ENCODE data around the gene GNAI2. TPM values are rescaled to one million over a fixed set of nuclear protein-coding genes. Genes with fewer than 3 reads are reported as not detected.

GNAI2 gene
- total RNA-seq (100 to 1,000 TPM; 109 to 275 (median 202) TPM), polyA plus RNA-seq (100 to 1,000 TPM; 133 to 163 (median 157) TPM)
- long read RNA-seq, donor 1, transcript GNAI2-202 (9 exons, 2,464 nt) = major isoform, 26 of 66 reads
- long read RNA-seq, donor 1, partial matches to known transcripts = 39 of 66 reads
- long read RNA-seq, donor 1, other reads (novel, unspliced or antisense) = 0 of 66 reads
- long read RNA-seq, donor 2, transcript GNAI2-202 (9 exons, 2,464 nt) = major isoform, 31 of 32 reads
- long read RNA-seq, donor 2, partial matches to known transcripts = 0 of 32 reads
- long read RNA-seq, donor 2, other reads (novel, unspliced or antisense) = 0 of 32 reads
- long read RNA-seq, donor 3, transcript GNAI2-202 (9 exons, 2,464 nt) = major isoform, 19 of 20 reads
- long read RNA-seq, donor 3, partial matches to known transcripts = 0 of 20 reads
- long read RNA-seq, donor 3, other reads (novel, unspliced or antisense) = 0 of 20 reads
- long read RNA-seq, donor 4, partial matches to known transcripts = 5 of 10 reads
- long read RNA-seq, donor 4, other reads (novel, unspliced or antisense) = 1 of 10 reads
- long read RNA-seq, donor 5, transcript GNAI2-202 (9 exons, 2,464 nt) = major isoform, 361 of 407 reads
- long read RNA-seq, donor 5, partial matches to known transcripts = 20 of 407 reads
- long read RNA-seq, donor 5, other reads (novel, unspliced or antisense) = 24 of 407 reads
- long read RNA-seq, donor 6, partial matches to known transcripts = 7 of 18 reads
- long read RNA-seq, donor 6, other reads (novel, unspliced or antisense) = 11 of 18 reads
- long read RNA-seq, donor 7, transcript GNAI2-202 (9 exons, 2,464 nt) = major isoform, 25 of 53 reads
- long read RNA-seq, donor 7, partial matches to known transcripts = 25 of 53 reads
- long read RNA-seq, donor 7, other reads (novel, unspliced or antisense) = 0 of 53 reads
- long read RNA-seq, donor 8, transcript GNAI2-202 (9 exons, 2,464 nt) = major isoform, 55 of 90 reads
- long read RNA-seq, donor 8, partial matches to known transcripts = 34 of 90 reads
- long read RNA-seq, donor 8, other reads (novel, unspliced or antisense) = 0 of 90 reads
- long read RNA-seq, donor 9, transcript GNAI2-202 (9 exons, 2,464 nt) = major isoform, 19 of 20 reads
- long read RNA-seq, donor 9, partial matches to known transcripts = 0 of 20 reads
- long read RNA-seq, donor 9, other reads (novel, unspliced or antisense) = 0 of 20 reads
- long read RNA-seq, donor 10, transcript GNAI2-202 (9 exons, 2,464 nt) = major isoform, 20 of 57 reads
- long read RNA-seq, donor 10, partial matches to known transcripts = 35 of 57 reads
- long read RNA-seq, donor 10, other reads (novel, unspliced or antisense) = 0 of 57 reads

DNA sequence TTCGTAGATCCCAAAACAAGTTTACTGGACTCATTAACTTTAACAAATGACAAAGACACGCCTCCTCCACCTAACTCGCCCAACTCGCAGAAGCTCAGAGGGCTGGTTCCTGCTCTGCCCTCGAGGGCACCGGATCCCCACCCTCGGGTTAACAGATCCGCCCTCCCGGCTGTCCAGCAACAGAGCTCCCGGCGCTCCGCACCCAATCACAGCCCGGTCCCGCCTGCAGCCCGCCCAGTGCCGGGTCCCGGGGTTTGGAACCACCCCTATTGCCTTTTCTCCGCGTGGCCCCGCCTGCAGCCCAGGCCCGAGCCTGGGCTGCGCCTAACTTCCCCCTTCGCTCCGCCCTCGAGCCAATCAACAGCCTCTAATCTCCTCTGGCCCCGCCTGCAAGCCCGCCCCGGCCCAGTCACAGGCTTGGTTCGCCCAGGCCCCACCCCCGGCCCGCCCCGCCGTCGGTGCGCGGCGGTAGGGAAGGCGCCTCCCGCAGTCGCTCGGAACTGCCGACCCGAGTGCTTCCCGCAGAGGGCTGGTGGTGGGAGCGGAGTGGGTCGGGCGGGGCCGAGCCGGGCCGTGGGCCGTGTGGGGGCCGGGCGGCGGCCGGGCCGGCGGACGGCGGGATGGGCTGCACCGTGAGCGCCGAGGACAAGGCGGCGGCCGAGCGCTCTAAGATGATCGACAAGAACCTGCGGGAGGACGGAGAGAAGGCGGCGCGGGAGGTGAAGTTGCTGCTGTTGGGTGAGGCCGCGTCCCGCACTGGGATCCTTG is at the start of gene GNAI2:
Gene GNAI2 (plus strand): TSS at position 489 of the 768 bp plus-strand sequence. CDS start 132 bp downstream, at position 621.
- peak within 1 kb of the TSS; percentile 80 to 96 (median 86) for H3K27ac ChIP-seq
- WGBS, 4 donors = 0 to 1% (median 1%) methylated on average over 14 to 75 of the region's 75 CpGs
- H3K27me3 ChIP-seq = no peaks in the 10 kb centered on the region
- H3K4me1 ChIP-seq (replicated peaks in 1 of 2) = peaks cover 23 to 33% of the 10 kb centered on the region in 2 donors
- intact Hi-C loops (cut with DNase I) = no loop called here
- peak; percentile 91 to 95 for TF ChIP-seq POLR2A (IDR thresholded peaks at IDR 0.05)
- TF ChIP-seq, protein P1, sequence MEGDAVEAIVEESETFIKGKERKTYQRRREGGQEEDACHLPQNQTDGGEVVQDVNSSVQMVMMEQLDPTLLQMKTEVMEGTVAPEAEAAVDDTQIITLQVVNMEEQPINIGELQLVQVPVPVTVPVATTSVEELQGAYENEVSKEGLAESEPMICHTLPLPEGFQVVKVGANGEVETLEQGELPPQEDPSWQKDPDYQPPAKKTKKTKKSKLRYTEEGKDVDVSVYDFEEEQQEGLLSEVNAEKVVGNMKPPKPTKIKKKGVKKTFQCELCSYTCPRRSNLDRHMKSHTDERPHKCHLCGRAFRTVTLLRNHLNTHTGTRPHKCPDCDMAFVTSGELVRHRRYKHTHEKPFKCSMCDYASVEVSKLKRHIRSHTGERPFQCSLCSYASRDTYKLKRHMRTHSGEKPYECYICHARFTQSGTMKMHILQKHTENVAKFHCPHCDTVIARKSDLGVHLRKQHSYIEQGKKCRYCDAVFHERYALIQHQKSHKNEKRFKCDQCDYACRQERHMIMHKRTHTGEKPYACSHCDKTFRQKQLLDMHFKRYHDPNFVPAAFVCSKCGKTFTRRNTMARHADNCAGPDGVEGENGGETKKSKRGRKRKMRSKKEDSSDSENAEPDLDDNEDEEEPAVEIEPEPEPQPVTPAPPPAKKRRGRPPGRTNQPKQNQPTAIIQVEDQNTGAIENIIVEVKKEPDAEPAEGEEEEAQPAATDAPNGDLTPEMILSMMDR (IDR thresholded peaks at IDR 0.05) = no peak
- H3K36me3 ChIP-seq (replicated peaks in 1 of 2) = no peaks in the 10 kb centered on the region
- H3K4me3 ChIP-seq = peak within 1 kb of the TSS; percentile 49 to 84 (median 68)
- no peaks in the 10 kb centered on the region for H3K9me3 ChIP-seq (replicated peaks in 1 of 3)
- peak; percentile 98 to 99 (median 99) for DNase-seq

DNA sequence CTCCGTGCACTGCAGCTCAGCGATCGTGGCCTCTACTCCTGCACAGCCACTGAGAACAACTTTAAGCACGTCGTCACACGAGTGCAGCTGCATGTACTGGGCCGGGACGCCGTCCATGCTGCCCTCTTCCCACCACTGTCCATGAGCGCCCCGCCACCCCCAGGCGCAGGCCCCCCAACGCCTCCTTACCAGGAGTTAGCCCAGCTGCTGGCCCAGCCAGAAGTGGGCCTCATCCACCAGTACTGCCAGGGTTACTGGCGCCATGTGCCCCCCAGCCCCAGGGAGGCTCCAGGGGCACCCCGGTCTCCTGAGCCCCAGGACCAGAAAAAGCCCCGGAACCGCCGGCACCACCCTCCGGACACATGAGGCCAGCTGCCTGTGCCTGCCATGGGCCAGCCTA is 48.3 kb upstream of the GNAI2 start:
- intact Hi-C loops (cut with DNase I) = no loop called here
- Histone ChIP-seq H3K9me3 (replicated peaks in 1 of 3) (no peaks in the 10 kb centered on the region), H3K27ac (no peak overlapping the region), H3K4me3 (no peak overlapping the region), H3K4me1 (replicated peaks in 1 of 2) (no peaks in the 10 kb centered on the region), H3K36me3 (replicated peaks in 1 of 2) (no peaks in the 10 kb centered on the region), H3K27me3 (no peaks in the 10 kb centered on the region)
- TF ChIP-seq, protein P1 (IDR thresholded peaks at IDR 0.05) = no peak
- 88 to 97% (median 91%) methylated on average over 15 to 19 of the region's 19 CpGs for whole genome bisulfite sequencing, 4 donors
- no peak for DNase-seq

DNA sequence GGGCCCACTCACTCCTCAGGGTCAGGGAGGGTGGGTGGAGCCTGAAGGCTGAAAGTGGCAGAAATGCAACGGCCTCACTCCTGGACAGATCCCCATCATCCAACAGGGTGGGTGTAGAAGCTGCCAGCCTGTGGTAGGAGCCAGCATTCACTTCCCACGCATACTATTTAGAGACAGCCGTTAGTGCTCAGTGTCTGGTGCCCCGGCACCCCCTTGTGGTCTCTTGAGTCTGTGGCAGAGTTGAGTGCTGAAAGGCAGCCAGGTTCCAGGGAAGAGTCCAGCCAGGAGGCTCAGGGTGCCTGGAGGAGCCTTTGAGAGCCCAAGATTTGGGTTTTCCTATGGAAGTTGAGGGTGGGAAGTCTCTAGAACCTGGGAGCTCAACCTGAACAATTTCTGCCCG is 46.7 kb upstream of the GNAI2 start:
- Histone ChIP-seq H3K4me1 (replicated peaks in 1 of 2) (peaks cover 0 to 2% of the 10 kb centered on the region in 2 donors), H3K27me3 (peaks cover 15% of the 10 kb centered on the region), H3K9me3 (replicated peaks in 1 of 3) (no peaks in the 10 kb centered on the region), H3K4me3 (no peak overlapping the region), H3K36me3 (replicated peaks in 1 of 2) (no peaks in the 10 kb centered on the region), H3K27ac (no peak overlapping the region)
- DNase-seq = peak; percentile 69 to 90 (median 81)
- no peak for TF ChIP-seq POLR2A (IDR thresholded peaks at IDR 0.05)
- TF ChIP-seq, protein P1 (IDR thresholded peaks at IDR 0.05) = peak; percentile 47 to 86 (median 76)
- 6 to 12% (median 9%) methylated on average over 4 to 5 of the region's 5 CpGs for WGBS, 4 donors
- intact Hi-C loops (cut with DNase I) = no loop called here

Data from adrenal gland (tissue), 19 donors.